Fibroblast of the conjunctiva (primary cell): ENCODE measurements around the gene MYO7A.

Source experiments
- DNase-seq: peaks from one replicate; pipeline ENCODE4 v3.0.0-alpha.2; 2010; ENCODE audit warnings: low read depth

MYO7A gene

DNA sequence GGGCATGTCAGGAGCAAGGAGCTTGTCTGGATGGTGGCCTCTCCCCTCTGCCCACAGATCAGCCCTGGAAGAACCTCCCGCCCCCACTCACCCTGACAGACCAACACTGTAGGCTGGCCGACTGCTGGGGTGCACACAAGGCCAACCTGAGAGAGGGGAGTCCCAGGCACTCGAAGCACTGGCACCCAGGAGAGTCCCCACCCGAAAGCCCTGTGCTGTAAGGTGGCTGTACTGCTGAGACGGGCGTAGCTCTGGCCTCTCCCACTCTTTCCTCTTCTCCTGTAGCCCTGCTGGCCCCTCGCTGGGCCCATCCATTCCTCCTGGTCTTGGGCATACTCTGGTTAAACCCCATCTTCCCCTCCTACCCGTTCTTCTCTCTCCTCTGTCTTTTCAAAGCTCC is 39.7 kb downstream of the MYO7A start:
- DNase-seq = no peak

DNA sequence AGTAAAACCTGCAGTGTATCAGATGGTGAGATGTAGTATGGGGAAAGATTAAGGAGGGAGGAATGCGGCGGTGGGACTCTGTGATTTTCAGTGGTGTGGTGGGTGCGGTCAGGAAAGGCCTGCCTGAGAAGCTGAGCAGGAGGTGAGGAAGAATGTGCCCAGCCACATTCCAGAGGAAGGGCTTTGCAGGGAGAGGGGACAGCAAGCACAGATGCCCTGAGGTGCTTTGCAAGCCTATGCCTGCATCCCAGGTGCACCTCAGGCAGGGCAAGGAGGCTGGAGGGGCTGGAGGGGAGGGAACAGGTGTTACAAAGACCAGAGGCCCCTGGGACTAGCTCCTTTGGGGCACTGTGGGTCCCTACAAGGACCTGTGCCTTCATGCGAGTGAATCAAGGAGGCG is 42.1 kb downstream of the MYO7A start:
- DNase-seq = no peak

DNA sequence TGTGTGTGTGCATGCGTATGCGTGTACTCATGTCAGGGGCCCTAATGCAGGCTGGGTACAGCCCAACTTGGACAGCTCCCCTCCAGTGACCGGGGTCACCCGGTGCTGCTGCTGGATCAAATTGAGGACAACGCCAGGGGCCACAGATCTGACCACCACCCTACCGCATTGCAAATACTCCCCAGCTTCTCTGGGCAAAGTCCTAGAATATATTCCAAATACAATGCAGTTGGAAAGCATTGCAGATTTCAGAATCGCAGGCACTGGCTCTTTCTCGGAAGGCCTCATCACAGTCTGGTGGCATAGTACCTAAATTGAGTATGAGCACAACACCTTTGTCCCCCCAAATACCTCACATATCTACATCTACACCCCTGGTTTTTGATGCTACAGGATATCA is 43.2 kb downstream of the MYO7A start:
- DNase-seq = no peak

DNA sequence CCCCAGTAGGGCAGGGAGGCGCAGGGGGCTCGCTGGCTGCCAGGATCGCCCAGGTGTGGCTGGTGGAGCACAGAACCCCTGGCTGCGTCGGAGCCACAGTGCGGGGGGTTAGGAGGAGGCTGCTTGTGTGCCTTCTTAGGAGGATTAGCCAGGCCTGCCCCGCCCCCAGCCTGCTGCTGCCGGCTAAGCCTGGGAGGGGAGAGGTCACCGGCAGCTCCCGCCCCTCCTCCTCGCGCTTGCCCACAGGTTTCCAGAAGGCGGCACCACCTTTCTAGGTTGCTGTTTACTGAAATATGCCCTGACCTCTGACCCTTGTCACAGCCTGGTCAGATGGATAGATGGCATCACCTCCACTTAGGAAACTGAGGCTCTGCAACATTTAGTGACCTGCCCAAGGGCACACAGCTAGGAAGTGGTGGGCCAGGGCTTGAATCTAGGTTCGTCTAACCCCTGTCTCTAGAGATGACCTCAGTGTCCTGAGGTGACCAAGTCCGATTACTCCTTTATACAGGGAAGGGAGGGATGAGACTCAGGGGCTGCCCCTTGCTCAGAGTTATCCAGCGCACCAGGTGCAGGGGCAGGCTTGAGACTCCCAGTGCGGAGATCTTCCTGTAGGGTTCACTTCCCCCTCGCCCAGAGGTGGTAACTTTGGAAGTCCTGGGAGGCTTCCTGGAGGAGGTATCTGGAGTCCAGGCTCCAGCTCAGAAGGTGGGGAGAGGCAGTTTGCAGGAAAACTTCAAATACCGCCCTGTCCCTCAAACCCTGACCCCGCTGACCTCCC is 44.0 kb downstream of the MYO7A start:
- DNase-seq = no peak

DNA sequence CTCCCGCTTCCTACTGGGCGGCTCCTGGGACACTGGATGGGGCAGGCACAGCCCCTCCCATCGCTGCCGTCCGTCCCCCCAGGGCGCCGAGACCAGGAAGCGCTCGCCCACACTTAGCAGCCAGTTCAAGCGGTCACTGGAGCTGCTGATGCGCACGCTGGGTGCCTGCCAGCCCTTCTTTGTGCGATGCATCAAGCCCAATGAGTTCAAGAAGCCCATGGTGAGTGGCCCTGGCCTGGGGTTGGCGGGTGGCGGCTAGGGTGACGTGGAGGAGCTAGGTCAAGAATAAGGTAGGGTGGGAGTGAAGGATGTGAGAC is 44.6 kb downstream of the MYO7A start:
- no peak for DNase-seq

DNA sequence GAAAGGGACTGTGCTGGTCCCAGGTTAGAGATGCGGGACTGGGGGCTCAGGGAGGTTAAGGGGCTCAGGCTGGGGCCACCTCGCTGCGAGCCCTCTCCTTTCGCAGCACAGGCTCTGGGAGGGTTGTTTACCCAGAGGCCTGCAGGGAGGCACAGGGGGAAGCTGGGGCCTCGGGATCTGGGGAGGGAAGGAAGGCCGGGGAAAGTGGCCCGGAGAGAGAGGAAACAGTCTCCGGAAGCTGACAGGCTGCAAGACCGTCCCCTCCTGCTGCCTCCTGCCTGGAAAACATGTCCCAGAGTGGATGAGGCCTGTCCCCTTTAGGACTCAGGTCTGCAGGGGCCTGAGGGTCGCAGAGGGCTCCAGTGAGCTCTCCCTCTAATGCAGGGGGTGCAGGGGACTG is 45.4 kb downstream of the MYO7A start:
- DNase-seq = no peak

DNA sequence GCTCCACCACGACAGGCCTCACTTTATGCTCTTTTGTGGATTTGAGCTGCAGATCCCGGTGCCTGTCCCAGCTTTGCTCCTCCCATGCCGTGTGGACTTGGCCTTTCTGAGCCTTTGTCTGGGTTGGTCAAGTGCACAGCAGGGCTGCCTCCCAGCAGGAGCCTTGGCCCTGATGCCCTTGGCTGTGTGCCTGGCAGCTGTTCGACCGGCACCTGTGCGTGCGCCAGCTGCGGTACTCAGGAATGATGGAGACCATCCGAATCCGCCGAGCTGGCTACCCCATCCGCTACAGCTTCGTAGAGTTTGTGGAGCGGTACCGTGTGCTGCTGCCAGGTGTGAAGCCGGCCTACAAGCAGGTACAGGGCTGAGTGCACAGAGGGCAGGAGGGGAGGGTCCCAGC is 46.5 kb downstream of the MYO7A start:
- no peak for DNase-seq

DNA sequence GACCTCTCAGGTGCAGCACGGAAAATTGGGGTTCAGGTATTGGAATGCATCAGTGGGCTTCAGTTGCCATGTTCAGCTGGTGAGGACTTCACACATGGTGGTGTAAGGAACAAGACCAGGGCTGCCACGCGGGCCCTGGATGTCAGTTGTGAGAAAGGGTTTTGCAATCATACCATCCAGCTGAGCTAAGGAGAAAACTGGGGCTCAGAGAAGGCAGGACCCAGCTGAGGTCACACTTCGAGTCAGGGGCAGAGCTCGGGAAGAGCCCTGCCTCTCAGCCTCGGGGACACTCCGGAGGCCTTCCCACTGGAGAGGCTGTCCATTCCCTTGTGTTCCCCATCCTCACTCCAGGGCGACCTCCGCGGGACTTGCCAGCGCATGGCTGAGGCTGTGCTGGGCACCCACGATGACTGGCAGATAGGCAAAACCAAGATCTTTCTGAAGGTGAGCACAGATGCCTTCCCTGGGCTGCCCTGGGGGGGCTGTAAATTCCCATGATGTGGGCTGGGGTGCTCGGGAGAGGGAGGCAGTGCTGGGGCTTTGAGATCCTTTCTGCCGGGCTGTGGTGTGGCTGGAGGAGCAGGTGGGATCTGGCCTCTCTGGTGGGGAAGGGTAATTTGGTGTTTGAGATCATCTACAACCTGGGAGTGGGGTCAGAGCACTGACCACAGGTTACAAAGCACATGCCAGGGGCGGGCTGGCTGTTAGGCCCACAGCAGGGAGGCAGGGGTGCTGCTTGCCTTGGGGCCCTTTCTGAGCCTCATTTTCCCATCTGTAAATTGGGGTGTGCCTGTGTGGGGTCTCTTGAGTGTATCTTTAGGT is 47.2 kb downstream of the MYO7A start:
- no peak for DNase-seq

DNA sequence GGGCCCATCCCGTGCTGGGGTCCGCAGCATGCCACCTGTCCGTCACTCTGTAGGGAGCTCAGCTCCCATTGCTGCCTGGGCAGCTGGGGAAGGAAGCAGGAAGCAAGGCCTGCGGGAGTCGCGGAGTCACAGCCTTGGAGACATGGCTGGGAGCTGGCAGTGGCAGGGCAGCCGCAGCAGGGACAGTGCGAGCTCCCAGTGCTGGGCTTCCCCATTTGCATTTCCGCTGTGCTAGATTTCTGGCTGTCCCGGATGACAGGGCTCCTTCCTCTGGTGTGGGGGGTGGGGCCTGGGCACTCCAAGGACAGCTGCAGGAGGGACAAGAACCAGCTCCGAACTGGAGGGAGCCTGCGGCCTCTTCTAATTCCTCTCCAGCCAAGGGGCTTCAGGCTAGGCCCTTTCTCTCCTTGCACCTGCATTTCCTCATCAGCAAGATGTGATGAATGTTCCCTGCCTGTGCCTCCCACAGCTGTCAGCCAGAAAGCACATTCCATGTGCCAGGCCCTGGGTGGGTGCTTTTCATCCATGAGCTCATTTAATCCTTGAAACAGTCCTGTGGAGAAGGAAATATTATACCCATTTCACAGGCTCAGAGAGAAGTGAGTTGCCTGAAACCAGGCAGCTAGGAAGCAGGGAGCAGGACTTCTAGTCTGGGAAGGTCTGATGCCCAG is 48.0 kb downstream of the MYO7A start:
- no peak for DNase-seq

DNA sequence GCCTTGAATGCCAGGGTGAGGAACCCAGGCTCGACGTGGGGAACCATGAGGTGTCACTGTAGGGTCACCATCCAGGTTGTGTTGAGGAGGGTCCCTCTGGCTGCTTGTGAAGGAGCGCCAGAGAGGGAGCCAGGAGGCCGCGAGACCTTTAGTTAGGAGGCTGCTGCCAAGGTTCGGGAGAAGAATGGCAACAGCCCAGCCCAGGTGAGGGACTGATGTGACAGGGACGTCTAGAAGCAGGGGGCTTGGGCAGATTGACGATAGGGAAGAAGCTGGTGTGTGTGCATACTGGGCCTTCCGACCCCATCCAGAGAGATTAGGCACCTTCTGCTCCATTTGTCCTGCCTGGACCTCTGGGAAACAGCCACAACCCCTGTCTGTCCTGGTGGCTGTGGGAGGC is 49.0 kb downstream of the MYO7A start:
- DNase-seq = no peak

DNA sequence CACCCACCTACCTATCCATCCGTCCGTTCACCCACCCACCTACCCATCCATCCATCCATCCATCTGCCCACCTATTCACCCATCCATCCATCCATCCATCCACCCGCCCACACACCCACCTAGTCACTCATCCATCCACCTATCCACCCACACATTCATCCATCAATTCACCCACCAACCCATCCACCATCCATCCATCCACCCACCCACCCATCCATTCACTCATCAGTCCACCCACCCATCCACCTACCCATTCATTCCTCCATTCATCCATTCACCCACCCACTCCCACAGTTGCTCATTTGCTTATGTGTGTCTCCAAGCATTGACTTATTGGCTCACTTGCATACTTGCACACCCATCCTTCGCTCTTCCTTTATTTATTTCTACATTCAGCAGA is 50.1 kb downstream of the MYO7A start:
- DNase-seq = no peak

DNA sequence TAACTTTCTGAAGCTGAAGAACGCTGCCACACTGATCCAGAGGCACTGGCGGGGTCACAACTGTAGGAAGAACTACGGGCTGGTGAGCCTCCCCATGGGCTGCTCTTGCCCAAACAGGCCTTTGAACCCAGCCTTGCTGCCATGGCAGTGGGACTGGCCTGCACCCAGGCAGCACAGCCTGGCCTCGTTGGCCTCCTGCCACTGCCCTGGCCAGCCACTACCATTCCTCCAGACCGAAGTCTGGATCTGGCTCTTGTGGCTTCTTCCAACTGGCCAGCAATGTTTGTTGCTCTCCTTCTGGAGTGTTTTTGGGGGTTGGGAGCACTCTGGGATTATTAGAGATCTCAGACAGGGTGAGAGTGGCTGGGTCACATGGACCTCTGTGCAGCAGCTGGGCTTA is 51.0 kb downstream of the MYO7A start:
- no peak for DNase-seq

DNA sequence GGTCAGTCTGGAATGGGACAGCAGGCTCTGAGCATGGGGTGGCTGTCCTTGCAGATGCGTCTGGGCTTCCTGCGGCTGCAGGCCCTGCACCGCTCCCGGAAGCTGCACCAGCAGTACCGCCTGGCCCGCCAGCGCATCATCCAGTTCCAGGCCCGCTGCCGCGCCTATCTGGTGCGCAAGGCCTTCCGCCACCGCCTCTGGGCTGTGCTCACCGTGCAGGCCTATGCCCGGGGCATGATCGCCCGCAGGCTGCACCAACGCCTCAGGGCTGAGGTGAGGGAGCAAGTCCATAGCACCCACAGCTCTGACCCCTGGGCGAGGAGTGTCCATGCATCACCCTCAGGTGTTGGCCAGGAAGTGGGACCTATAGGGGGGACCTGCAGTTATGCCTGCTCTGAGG is 51.6 kb downstream of the MYO7A start:
- DNase-seq = no peak

DNA sequence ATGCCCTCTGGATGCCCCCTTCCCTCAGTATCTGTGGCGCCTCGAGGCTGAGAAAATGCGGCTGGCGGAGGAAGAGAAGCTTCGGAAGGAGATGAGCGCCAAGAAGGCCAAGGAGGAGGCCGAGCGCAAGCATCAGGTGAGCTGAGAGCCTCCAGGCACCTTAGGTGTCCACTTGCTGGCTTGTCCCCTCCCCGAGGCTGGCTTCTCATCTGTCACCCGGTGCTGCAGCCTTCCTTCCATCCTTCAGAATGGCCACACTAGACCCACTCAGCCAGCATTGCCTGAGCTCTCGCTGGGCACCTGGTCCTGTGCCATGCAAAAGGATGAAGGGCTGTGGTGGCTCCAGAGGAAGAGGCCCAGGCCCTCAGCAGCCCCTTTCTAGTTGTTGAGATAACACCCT is 52.3 kb downstream of the MYO7A start:
- no peak for DNase-seq

DNA sequence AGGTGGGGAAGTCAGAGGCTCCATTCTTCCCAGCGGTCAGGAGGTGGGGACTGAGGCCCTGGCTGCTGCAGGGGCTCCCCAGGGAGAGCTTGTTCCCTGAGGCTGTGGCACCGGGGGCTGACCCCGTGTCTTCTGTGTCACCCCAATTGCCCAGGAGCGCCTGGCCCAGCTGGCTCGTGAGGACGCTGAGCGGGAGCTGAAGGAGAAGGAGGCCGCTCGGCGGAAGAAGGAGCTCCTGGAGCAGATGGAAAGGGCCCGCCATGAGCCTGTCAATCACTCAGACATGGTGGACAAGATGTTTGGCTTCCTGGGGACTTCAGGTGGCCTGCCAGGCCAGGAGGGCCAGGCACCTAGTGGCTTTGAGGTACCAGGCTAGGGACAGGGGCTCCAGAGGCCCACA is 53.2 kb downstream of the MYO7A start:
- no peak for DNase-seq

DNA sequence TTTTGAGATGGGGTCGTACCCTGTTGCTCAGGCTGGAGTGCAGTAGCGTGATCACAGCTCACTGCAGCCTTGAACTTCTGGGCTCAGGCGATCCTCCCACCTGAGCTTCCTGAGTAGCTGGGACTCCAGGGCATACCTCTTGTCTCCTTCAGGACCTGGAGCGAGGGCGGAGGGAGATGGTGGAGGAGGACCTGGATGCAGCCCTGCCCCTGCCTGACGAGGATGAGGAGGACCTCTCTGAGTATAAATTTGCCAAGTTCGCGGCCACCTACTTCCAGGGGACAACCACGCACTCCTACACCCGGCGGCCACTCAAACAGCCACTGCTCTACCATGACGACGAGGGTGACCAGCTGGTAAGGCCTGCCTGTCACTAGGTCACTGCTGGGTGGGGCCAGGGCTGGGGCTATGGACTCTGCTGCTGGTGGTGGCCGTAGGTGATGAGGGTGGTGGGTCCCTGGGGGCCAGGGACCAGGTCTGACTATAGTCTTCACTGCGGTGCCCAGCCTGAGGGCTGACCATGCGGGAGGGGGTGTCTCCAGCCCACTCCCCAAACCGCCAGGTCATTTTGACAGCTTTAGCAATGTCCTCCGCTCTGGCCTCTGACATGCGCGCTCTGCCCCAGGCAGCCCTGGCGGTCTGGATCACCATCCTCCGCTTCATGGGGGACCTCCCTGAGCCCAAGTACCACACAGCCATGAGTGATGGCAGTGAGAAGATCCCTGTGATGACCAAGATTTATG is 53.9 kb downstream of the MYO7A start:
- DNase-seq = no peak

DNA sequence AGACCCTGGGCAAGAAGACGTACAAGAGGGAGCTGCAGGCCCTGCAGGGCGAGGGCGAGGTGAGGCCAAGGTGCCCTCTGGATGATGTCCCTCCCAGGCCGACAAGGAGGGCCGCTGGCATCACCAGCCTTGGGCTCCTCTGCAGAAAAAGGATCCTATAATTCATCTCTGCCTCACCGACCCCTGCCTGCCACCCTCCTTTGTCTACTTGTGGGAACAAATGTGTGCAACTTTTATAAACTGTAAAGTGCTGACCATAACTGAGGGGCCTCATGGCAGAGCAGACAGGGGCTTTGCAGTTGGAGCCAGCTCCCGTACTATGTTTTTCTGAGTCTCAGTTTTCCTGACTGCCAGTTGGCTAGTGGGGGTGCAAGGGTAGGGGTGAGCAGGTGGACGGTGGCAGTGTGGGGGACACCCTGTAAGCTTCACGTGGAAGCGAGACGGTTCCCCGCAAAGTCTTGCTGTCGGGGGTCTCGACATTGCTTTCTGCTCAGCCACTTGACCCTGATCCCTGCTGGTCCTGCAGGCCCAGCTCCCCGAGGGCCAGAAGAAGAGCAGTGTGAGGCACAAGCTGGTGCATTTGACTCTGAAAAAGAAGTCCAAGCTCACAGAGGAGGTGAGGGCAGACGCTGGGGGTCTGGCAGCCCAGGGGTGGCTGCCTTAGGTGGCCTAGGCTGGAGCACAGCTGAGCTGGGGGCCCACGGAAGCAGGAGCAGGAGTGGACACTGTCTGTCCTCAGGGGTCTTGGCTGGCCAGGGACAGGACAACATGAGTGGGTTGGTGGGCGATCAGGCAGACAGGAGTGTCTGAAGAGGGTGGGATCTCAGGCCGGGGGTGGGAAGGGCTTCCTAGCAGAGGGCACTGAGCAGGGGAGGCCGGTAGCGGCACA is 54.7 kb downstream of the MYO7A start:
- DNase-seq = no peak

DNA sequence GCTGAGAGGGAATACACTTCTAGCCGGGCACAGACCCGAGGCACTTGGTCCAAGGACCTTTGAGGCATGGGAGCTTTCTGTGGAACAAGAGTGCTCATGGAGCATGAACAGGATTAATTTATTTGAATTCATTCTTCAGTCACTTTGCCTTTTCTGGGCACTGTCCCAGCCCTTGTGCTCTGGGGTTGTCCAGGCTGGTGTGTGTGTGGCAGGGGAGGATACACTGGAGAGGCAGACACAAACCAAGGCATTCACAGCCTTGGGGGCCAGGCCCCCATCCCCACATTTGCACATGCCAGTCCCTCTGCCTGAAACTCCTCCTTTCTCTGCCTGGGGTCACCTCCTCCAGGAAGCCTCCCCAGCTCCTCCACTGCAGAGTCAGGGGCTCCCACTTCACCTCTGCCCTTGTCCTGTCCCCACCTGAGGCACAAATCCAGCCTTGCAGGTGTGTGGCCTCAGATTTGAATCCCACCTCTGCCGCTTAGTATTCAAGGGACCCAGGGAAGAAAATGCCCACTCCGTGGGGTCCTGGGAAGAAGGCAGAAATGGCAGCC is 55.5 kb downstream of the MYO7A start:
- DNase-seq = no peak

DNA sequence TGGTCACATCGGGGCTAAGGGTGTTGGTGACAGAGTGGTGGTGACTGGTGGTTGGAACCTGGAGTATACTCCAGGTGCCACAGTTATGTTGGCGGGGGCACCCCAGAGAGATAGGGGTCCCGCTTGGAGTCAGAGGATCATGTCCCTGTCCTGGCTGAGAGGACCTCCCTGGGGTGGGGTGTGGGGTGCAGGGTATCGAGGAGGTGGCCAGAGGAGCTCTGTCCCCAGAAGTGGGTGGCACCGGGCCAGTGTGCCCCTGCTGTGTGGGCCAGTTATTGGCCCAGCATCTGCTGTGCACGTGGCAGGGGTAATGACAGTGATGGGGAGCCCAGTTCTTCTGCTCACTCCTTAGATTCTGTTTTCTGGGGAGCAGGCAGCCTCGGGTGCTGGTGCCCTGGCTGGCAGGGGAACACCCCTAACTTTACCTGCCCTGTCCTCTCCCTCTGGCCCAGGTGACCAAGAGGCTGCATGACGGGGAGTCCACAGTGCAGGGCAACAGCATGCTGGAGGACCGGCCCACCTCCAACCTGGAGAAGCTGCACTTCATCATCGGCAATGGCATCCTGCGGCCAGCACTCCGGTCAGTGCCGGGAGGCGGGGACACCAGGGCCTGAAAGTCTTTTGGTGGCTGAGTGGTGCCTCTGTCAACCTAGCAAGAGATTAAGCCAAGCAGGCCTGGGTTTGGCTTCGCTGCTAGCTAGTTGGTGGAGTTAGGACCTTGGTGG is 56.3 kb downstream of the MYO7A start:
- no peak for DNase-seq

DNA sequence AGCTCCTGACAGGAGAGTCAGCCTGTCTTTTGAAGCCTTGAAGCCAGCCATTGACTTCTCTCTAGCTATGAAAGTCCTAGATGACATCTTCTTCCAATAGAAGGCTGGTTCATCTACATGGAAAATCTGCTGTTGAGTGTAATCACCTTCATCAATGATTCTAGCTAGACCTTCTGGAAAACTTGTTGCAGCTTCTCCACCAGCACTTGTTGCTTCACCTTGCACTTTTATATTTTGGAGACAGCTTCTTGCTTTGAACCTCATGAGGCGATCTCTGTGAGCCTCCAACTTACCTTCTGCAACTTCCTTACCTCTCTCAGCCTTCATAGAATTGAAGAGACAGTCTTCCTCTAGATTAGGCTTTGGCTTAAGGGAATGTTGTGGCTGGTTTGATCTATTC is 58.3 kb downstream of the MYO7A start:
- DNase-seq = no peak
